ENCODE data around the gene CD163.
A peak's percentile ranks its signal among the peaks of the same experiment; 100 is the strongest.
"Not testable (repeated sequence)": the region's sequence is repeated elsewhere in the genome, so short reads cannot be mapped to it uniquely, and the experiment has no call there.

CD163 gene

DNA sequence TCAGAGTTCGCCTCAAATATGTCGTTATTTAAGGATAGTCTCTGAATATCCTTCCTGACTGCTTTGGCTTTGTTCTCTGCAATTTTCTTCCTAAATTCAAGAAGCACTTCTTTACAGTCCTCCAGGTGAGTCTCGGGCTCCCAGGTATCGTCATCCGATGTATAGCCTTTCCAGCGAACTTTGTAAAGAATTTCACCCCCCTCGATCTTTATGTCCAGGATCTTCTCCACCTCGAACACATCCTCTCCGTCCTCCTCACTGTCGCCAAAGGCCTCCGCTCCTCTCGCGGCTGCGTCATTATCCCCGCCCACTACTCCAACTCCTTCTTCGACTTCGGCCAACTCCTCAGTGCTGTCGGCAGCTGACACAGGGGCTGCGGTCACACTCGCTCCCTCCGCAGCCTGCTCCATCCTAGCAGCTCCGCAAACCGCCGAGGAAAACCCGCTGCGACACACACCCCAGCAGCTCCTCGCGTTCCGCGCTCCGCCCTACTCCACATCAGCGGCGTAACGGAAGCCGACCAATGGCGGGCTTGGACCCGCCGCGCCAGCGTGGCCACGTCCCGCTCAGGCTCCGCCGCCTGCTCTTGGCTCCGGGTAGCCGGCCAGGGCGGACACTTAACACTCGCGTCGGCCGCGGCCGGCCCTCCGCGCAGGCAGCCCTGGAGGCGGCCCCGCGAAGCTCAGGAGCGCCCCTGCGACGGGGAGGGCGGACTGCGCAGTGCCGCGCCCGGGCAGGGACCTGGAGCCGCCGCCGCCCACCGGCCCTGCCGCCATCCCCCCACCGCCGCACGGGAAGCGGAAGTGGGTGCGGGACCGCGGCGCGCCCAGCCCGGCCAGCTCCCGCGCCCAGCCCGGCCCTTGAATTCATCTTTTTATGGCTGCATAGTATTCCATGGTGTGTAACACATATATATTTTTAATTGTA is 63.7 kb downstream of the CD163 start:
- no peaks in the 10 kb centered on the region for H3K36me3 Mint-ChIP-seq (ENCODE audit: insufficient read depth)
- H3K9me3 Mint-ChIP-seq, result no peaks in the 10 kb centered on the region
- ATAC-seq (replicated peaks), result peak; percentile 75
- H3K4me1 Mint-ChIP-seq (ENCODE audit: low read depth in 2 of 2), result peaks cover 0 to 13% of the 10 kb centered on the region in 2 donors
- DNase-seq, result peak in 2 of 3 experiments; percentile 6 to 22
- H3K4me3 Mint-ChIP-seq, result peak overlapping the region; percentile 72 to 81
- H3K27ac Mint-ChIP-seq, result peak overlapping the region; percentile 41 to 54
- H3K27me3 Mint-ChIP-seq, result peaks cover 35 to 36% of the 10 kb centered on the region in 2 donors

- H3K27ac Mint-ChIP-seq; DNase-seq; H3K9me3 Mint-ChIP-seq; H3K4me3 Mint-ChIP-seq; H3K36me3 Mint-ChIP-seq (ENCODE audit: insufficient read depth); ATAC-seq (replicated peaks): not testable (repeated sequence)
- peaks cover 31 to 36% of the 10 kb centered on the region in 2 donors for H3K27me3 Mint-ChIP-seq
- peaks cover 0 to 13% of the 10 kb centered on the region in 2 donors for H3K4me1 Mint-ChIP-seq (ENCODE audit: low read depth in 2 of 2)
Measured at GRCh38 chr12:7438291-7438995, 65.1 kb downstream of the CD163 start.

DNA sequence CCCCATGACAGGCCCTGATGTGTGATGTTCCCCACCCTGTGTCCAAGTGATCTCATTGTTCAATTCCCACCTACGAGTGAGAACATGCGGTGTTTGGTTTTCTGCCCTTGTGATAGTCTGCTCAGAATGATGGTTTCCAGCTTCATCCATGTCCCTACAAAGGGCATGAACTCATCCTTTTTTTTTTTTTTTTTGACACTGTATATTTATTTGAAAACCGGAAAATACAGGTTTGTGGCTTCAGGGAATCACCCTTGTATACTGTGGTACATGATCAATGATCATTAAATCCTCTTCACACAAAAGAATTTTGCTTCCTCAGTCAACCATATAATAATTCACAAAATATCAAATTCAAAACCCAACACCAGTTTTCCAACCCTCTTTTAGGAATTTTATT is 66.1 kb downstream of the CD163 start:
- Mint-ChIP-seq H3K4me1 (ENCODE audit: low read depth in 2 of 2) (peaks cover 0 to 13% of the 10 kb centered on the region in 2 donors), H3K27me3 (peaks cover 31 to 36% of the 10 kb centered on the region in 2 donors)
- not testable (repeated sequence) for H3K36me3 Mint-ChIP-seq (ENCODE audit: insufficient read depth); H3K4me3 Mint-ChIP-seq; DNase-seq; H3K9me3 Mint-ChIP-seq; H3K27ac Mint-ChIP-seq; ATAC-seq (replicated peaks)

- Mint-ChIP-seq H3K36me3 (ENCODE audit: insufficient read depth) (no peaks in the 10 kb centered on the region), H3K4me3 (no peak overlapping the region), H3K9me3 (no peaks in the 10 kb centered on the region), H3K4me1 (ENCODE audit: low read depth in 2 of 2) (peaks cover 0 to 10% of the 10 kb centered on the region in 2 donors), H3K27ac (no peak overlapping the region), H3K27me3 (peaks cover 24% of the 10 kb centered on the region in 2 donors)
- ATAC-seq (replicated peaks) (no peak), DNase-seq (no peak)
Measured at GRCh38 chr12:7434670-7435069, 68.9 kb downstream of the CD163 start.

DNA sequence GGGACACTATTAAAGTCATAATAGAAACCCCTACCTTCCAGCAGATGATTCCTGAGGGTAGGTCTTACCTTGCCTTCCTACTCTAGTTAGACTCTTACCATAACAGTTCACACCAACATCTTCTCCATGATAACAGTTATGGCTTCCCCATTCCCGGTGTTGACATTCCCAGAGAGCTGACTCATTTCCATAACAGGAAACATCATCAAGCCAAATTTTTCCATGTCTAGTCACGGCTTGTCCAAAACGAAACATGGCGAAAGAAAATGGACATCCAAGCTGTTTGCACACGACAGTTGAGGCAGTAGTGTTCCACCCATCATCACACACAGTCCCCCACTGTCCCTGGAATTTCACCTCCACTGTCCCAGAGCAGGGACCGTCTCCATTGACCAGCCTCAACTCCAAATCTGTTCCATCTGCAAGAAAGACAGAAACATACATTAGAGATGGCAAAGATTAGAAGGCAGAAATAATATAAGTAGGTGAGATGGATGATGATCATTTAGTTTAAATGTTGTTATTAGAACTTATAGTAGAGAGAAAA is 70.2 kb downstream of the CD163 start:
- Mint-ChIP-seq H3K9me3 (no peaks in the 10 kb centered on the region), H3K4me3 (no peak overlapping the region), H3K27me3 (peaks cover 11 to 16% of the 10 kb centered on the region in 2 donors), H3K36me3 (ENCODE audit: insufficient read depth) (no peaks in the 10 kb centered on the region), H3K4me1 (ENCODE audit: low read depth in 2 of 2) (no peaks in the 10 kb centered on the region), H3K27ac (no peak overlapping the region)
- ATAC-seq (replicated peaks) (no peak), DNase-seq (no peak)

DNA sequence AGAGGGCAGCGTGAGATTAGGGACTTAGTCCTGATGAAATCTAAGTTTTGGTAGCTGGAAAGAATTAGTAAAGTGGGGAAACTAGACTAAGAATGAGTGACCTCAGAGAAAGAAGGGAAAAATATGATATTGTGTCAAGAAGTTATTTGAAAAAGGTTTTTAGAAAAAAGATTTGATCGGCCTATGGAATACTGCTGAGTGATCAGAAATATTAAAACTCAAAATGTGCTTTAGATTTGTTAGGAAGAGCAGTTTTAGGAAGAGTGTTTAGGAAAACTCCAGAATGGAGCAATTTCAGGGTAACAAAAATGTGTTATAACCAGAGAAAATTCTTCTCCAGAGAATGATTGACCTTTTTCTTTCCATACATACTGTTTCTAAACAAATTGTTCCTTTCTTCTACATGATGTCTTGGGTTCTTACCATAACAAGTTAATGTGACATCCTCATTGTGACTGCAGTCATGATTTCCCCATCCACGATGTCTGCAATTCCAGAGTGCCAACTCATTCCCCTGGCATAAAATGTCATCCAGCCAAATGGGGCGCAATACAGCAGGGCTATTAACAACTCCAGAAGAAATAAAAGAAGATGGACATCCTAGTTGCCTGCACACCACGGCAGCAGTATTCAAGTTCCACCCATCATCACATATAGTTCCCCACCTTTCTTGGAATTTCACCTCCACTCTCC is 71.4 kb downstream of the CD163 start:
- H3K4me1 Mint-ChIP-seq (ENCODE audit: low read depth in 2 of 2), result no peaks in the 10 kb centered on the region
- ATAC-seq (replicated peaks), result no peak

More for the DNA sequence above, 71.4 kb downstream of the CD163 start:
- Mint-ChIP-seq H3K27ac (no peak overlapping the region), H3K9me3 (no peaks in the 10 kb centered on the region), H3K27me3 (peaks cover 10 to 16% of the 10 kb centered on the region in 2 donors), H3K36me3 (ENCODE audit: insufficient read depth) (no peaks in the 10 kb centered on the region), H3K4me3 (no peak overlapping the region)
- DNase-seq, result no peak

Data from effector memory CD8-positive, alpha-beta T cell (primary cell).